ENCODE results near the gene MARCHF11. TPM values are rescaled to one million over a fixed set of nuclear protein-coding genes. Genes with fewer than 3 reads are reported as not detected.

MARCHF11 gene
- total RNA-seq, 1 donor from 2014 or later, result not detected

DNA sequence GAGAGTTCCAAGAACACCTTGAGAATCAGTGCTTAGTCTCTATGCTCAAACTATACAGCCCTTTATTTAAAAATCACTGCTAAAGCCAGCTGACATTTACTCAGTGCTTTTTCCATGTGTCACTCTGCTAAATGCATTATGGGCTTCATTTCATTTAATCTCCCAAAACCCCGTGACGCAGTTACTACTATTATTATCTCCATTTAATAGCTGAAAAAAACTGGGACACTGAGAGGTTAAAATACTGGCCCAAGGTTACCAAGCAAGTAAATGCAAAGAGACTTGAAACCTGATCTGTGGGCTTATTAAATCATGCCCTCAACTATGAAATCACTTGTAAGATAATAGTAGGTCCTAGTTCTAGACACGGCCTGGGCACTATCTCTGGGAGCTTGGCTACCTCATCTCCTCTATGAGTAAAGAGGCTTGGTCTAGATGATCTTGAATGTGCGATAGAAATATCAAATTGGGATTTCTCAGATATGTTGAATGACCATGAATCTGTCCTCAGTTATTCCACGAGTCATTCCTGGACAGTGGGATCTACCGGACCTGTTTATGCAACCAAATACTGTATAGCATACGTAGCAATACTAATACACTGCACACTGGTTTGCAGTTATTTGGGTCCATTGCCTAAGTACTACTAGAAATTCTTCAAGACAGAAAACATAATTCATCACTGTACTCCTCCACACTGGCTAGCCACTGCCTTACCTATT, 32.3 kb downstream of the MARCHF11 start:
- H3K4me3 ChIP-seq, result no peak overlapping the region
- H4K20me1 ChIP-seq (ENCODE audit: low read depth), result no peaks in the 10 kb centered on the region
- no peaks in the 10 kb centered on the region for H3K27me3 ChIP-seq
- H3K79me2 ChIP-seq (ENCODE audit: low read depth), result no peaks in the 10 kb centered on the region
- H3K36me3 ChIP-seq, result no peaks in the 10 kb centered on the region
- H3F3A ChIP-seq (ENCODE audit: low read depth), result no peaks in the 10 kb centered on the region
- no peak for DNase-seq (ENCODE audit: low spot score)
- no peak overlapping the region for H3K4me2 ChIP-seq
- Mint-ChIP-seq H3K4me1 (no peaks in the 10 kb centered on the region), H3K4me3 (no peak overlapping the region), H3K36me3 (no peaks in the 10 kb centered on the region), H3K27ac (no peak overlapping the region), H3K27me3 (ENCODE audit: insufficient read depth, low read depth) (no peaks in the 10 kb centered on the region), H3K9me3 (peaks cover 3% of the 10 kb centered on the region)
- no peak overlapping the region for H3K27ac ChIP-seq
- no peak overlapping the region for H2AFZ ChIP-seq (replicated peaks)
- no peak for TF ChIP-seq CTCF (IDR thresholded peaks at IDR 0.05)
- TF ChIP-seq EZH2 (IDR thresholded peaks at IDR 0.05), result no peak
- TF ChIP-seq EZH2phosphoT487 (IDR thresholded peaks at IDR 0.05), result no peak
- H3K9me3 ChIP-seq (ENCODE audit: low read depth), result no peaks in the 10 kb centered on the region
- no peak overlapping the region for H3K9ac ChIP-seq
- no peaks in the 10 kb centered on the region for H3K4me1 ChIP-seq

GRCh38 chr5:16144416-16144815, 35.2 kb downstream of the MARCHF11 start:
- no peak for DNase-seq (ENCODE audit: low spot score)
- Mint-ChIP-seq H3K9me3 (peaks cover under 1% of the 10 kb centered on the region), H3K4me3 (no peak overlapping the region), H3K4me1 (no peaks in the 10 kb centered on the region), H3K27me3 (ENCODE audit: insufficient read depth, low read depth) (peaks cover 2% of the 10 kb centered on the region), H3K27ac (no peak overlapping the region), H3K36me3 (no peaks in the 10 kb centered on the region)
- Histone ChIP-seq H3K9ac (no peak overlapping the region), H3K4me3 (no peak overlapping the region), H3K27ac (no peak overlapping the region), H3K27me3 (no peaks in the 10 kb centered on the region), H3K79me2 (ENCODE audit: low read depth) (no peaks in the 10 kb centered on the region), H3K4me1 (no peaks in the 10 kb centered on the region), H2AFZ (replicated peaks) (no peak overlapping the region), H3K36me3 (no peaks in the 10 kb centered on the region), H3F3A (ENCODE audit: low read depth) (no peaks in the 10 kb centered on the region), H3K9me3 (ENCODE audit: low read depth) (peaks cover 5% of the 10 kb centered on the region), H4K20me1 (ENCODE audit: low read depth) (no peaks in the 10 kb centered on the region), H3K4me2 (no peak overlapping the region)
- TF ChIP-seq CTCF (IDR thresholded peaks at IDR 0.05), result no peak
- TF ChIP-seq EZH2 (IDR thresholded peaks at IDR 0.05), result no peak
- TF ChIP-seq EZH2phosphoT487 (IDR thresholded peaks at IDR 0.05), result no peak

- TF ChIP-seq EZH2phosphoT487 (IDR thresholded peaks at IDR 0.05), result no peak
- TF ChIP-seq CTCF (IDR thresholded peaks at IDR 0.05), result no peak
- no peaks in the 10 kb centered on the region for H3K36me3 Mint-ChIP-seq
- Histone ChIP-seq H4K20me1 (ENCODE audit: low read depth) (no peaks in the 10 kb centered on the region), H2AFZ (replicated peaks) (no peak overlapping the region), H3K27ac (no peak overlapping the region), H3F3A (ENCODE audit: low read depth) (no peaks in the 10 kb centered on the region), H3K4me1 (no peaks in the 10 kb centered on the region), H3K4me3 (no peak overlapping the region), H3K4me2 (no peak overlapping the region), H3K36me3 (no peaks in the 10 kb centered on the region), H3K9me3 (ENCODE audit: low read depth) (peaks cover 12% of the 10 kb centered on the region), H3K79me2 (ENCODE audit: low read depth) (no peaks in the 10 kb centered on the region), H3K27me3 (no peaks in the 10 kb centered on the region), H3K9ac (no peak overlapping the region)
- peaks cover 7% of the 10 kb centered on the region for H3K9me3 Mint-ChIP-seq
- H3K27me3 Mint-ChIP-seq (ENCODE audit: insufficient read depth, low read depth), result peaks cover 2% of the 10 kb centered on the region
- H3K4me3 Mint-ChIP-seq, result no peak overlapping the region
- DNase-seq (ENCODE audit: low spot score), result no peak
- H3K4me1 Mint-ChIP-seq, result no peaks in the 10 kb centered on the region
- no peak overlapping the region for H3K27ac Mint-ChIP-seq
Observed at GRCh38 chr5:16143361-16144049, 36.1 kb downstream of the MARCHF11 start.

Data from neural progenitor cell (in vitro differentiated cells).